Upper lobe of left lung (tissue), 4 donors: ENCODE results near the gene SLC25A1.

Source experiments
- CTCF ChIP-seq, 6 experiments: fragments of 450-650 bp in 4 of 6; fragments of 200-600 bp in 2 of 6; sonication (generic) in 2 of 6; IDR thresholded peaks; one replicate each; pipeline ENCODE4 v1.5.1; 2016 to 2019; ENCODE audit warnings: antibody characterized with exemption in 6 of 6
- POLR2A ChIP-seq, 4 donors: fragments of 450-650 bp; IDR thresholded peaks; one replicate each; pipeline ENCODE4 v1.5.1; 2016 to 2017; ENCODE audit warnings: antibody characterized with exemption in 4 of 4, mild to moderate bottlenecking in 2 of 4

GRCh38 chr22:19180740-19181410 is 2.3 kb upstream of the SLC25A1 start:
- TF ChIP-seq CTCF (IDR thresholded peaks at IDR 0.05) (no peak), POLR2A (IDR thresholded peaks at IDR 0.05) (no peak)
